Ovary (tissue), 3 donors: Measurements from ENCODE around the gene NDUFB2.
A peak's percentile ranks its signal among the peaks of the same experiment; 100 is the strongest.

ENCODE experiments used
- EP300 ChIP-seq: sonication (generic); formaldehyde crosslinking; IDR thresholded peaks from one replicate; pipeline ENCODE4 v1.6.1; 2017; ENCODE audit warnings: antibody characterized with exemption
- TF ChIP-seq, protein P1 (sequence below), 3 donors: fragments of 450-650 bp in 2 of 3; fragments of 200-600 bp in 1 of 3; IDR thresholded peaks; one replicate each; pipeline versions ENCODE4 v1.5.1 to v1.8.0; 2016 to 2022; ENCODE audit warnings: antibody characterized with exemption in 3 of 3, mild to moderate bottlenecking in 1 of 3
- donor health status: DM: no; HTN: no; CAD: no.

DNA sequence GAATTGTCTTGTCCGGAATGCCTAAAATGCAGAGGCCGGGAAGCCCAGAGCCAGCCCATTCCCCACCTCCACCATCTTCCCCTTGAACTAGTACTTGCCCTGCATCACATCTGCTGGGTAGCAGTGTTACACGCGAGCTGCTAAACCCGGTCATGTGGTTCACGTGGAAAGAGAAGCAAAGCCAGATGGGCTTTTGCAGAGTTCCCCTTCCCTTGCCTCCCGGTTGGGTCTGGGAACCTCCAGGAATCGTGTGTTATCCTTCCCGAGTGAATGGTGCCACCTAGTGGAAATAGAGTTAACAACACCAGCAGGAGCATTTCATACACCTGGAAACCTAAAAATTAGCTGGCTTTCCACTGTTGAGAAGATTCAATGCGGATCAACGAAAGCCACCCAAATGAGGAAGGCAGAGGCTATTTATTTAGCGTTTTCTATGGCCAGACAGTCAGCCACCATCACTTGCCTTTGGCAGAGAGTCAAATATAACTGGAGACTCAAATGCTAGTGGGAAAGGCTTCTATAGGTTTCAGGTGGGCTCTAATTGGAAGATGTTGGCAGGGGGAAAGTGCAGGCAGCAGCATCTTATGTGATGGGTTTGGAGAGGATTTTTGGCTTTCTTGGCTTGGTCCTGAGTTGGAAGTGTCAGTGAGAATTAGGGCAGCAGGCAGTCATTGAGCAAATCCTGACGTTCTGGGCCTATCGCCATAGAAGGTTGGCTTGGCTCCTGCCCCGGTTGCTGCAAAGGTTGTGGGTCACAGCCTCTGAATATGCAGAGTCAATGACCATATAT lies 43.0 kb upstream of the NDUFB2 start:
- TF ChIP-seq, protein P1, sequence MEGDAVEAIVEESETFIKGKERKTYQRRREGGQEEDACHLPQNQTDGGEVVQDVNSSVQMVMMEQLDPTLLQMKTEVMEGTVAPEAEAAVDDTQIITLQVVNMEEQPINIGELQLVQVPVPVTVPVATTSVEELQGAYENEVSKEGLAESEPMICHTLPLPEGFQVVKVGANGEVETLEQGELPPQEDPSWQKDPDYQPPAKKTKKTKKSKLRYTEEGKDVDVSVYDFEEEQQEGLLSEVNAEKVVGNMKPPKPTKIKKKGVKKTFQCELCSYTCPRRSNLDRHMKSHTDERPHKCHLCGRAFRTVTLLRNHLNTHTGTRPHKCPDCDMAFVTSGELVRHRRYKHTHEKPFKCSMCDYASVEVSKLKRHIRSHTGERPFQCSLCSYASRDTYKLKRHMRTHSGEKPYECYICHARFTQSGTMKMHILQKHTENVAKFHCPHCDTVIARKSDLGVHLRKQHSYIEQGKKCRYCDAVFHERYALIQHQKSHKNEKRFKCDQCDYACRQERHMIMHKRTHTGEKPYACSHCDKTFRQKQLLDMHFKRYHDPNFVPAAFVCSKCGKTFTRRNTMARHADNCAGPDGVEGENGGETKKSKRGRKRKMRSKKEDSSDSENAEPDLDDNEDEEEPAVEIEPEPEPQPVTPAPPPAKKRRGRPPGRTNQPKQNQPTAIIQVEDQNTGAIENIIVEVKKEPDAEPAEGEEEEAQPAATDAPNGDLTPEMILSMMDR (IDR thresholded peaks at IDR 0.05) = peak; percentile 80 to 91 (median 85)
- no peak for TF ChIP-seq EP300
